ENCODE data around the gene TCF19. TPM values are rescaled to one million over a fixed set of nuclear protein-coding genes. Genes with fewer than 3 reads are reported as not detected.

TCF19 gene
- total and polyA plus RNA-seq, 10 of the 15 experiments (the other 5 are each of a cell fraction or from before 2014, with no cell fraction given), result 7.7 to 103 (median 53.3) TPM

GRCh38 chr6:31179042-31179386 is 20.6 kb downstream of the TCF19 start:
- ChIA-PET CTCF (interaction anchor here (1.0 kb wide), 1 partner anchor 19 kb away, joined by 3 read pairs; no protein-coding TSS in a partner anchor), RAD21 (ENCODE audit: unreplicated experiment) (interaction anchor here (1.2 kb wide), 1 partner anchor 14 kb away, joined by 3 read pairs; no protein-coding TSS in a partner anchor), SMC1A (ENCODE audit: uncharacterized antibody, unreplicated experiment) (interaction anchor here (1.0 kb wide), 1 partner anchor 14 kb away, joined by 3 read pairs; no protein-coding TSS in a partner anchor), POLR2A (no interaction called here)
- FAIRE-seq (no peak), DNase-seq (ENCODE audit: low read depth, low spot score) (no peak), ATAC-seq (no peak; the same call in 2 of the 3 replicates)
- 0 out of 4 replicates have a peak, but pooled peaks cover 0 to 2% of the 10 kb centered on the region in 2 experiments for H3K36me3 ChIP-seq (ENCODE audit: control insufficient read depth in 2 of 2, insufficient read depth in 2 of 2, low read length in 1 of 2)
- intact Hi-C loops (cut with micrococcal nuclease; ENCODE audit: unreplicated experiment) (no loop called here), in situ Hi-C loops (cut with MboI) (no loop called here)
- H3K9me3 ChIP-seq (replicated peaks; ENCODE audit: control insufficient read depth, insufficient read depth, low read length), result no peaks in the 10 kb centered on the region
- H3K4me3 ChIP-seq, result no peak overlapping the region
- 50% methylated on average over 4 of the region's 4 CpGs for WGBS (ENCODE audit: insufficient coverage, insufficient replicate concordance, low lambda C conversion rate, missing lambda C conversion rate)
- H3K27ac ChIP-seq (ENCODE audit: control insufficient read depth, insufficient read depth), result peak overlapping the region; percentile 33
- no peaks in the 10 kb centered on the region for H3K27me3 ChIP-seq (replicated peaks in 1 of 2; ENCODE audit: control insufficient read depth in 2 of 2, insufficient read depth in 2 of 2, low read length in 1 of 2)
- TF ChIP-seq REST (IDR thresholded peaks at IDR 0.05; ENCODE audit: low read depth, low read length), result no peak
- no peak for TF ChIP-seq EP300 (IDR thresholded peaks at IDR 0.05; ENCODE audit: borderline replicate concordance in 1 of 2, control insufficient read depth in 1 of 2, low read depth in 2 of 2, low read length in 2 of 2)
- TF ChIP-seq PRDM15 (CRISPR knock-in tag; IDR thresholded peaks at IDR 0.05), result no peak
- no peak for TF ChIP-seq RBBP5 (conservative IDR thresholded peaks at IDR 0.05)
- no peak for TF ChIP-seq IKZF1 (conservative IDR thresholded peaks at IDR 0.05)
- no peak for TF ChIP-seq MTA2 (IDR thresholded peaks at IDR 0.05; ENCODE audit: low read depth)
- no peak for TF ChIP-seq KAT2A (conservative IDR thresholded peaks at IDR 0.05; ENCODE audit: control insufficient read depth, low read depth, low read length)
- no peak for TF ChIP-seq SPI1 (IDR thresholded peaks at IDR 0.05; ENCODE audit: borderline replicate concordance, insufficient read depth, low read depth, low read length)
- TF ChIP-seq NFYB (IDR thresholded peaks at IDR 0.05; ENCODE audit: insufficient read depth, low read depth, low read length), result no peak
- TF ChIP-seq SUZ12 (IDR thresholded peaks at IDR 0.05; ENCODE audit: unreplicated experiment), result no peak
- TF ChIP-seq RCOR1 (conservative IDR thresholded peaks at IDR 0.05; ENCODE audit: low read depth, low read length), result no peak
- no peak for TF ChIP-seq TARDBP (IDR thresholded peaks at IDR 0.05; ENCODE audit: borderline replicate concordance)
- no peak for TF ChIP-seq CREB1 (IDR thresholded peaks at IDR 0.05; ENCODE audit: low read depth)
- TF ChIP-seq, protein P1, sequence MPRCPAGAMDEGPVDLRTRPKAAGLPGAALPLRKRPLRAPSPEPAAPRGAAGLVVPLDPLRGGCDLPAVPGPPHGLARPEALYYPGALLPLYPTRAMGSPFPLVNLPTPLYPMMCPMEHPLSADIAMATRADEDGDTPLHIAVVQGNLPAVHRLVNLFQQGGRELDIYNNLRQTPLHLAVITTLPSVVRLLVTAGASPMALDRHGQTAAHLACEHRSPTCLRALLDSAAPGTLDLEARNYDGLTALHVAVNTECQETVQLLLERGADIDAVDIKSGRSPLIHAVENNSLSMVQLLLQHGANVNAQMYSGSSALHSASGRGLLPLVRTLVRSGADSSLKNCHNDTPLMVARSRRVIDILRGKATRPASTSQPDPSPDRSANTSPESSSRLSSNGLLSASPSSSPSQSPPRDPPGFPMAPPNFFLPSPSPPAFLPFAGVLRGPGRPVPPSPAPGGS (IDR thresholded peaks at IDR 0.05; ENCODE audit: borderline replicate concordance, insufficient read depth, low read depth, low read length, poor library complexity, severe bottlenecking), result no peak
- no peak for TF ChIP-seq BMI1 (IDR thresholded peaks at IDR 0.05; ENCODE audit: borderline replicate concordance)
- H3K9ac ChIP-seq (ENCODE audit: control insufficient read depth, insufficient read depth, low read length), result no peak overlapping the region
- H3K4me1 ChIP-seq (ENCODE audit: control insufficient read depth, insufficient read depth, low read length), result peaks cover 14% of the 10 kb centered on the region
- H3K4me2 ChIP-seq (ENCODE audit: control insufficient read depth, insufficient read depth), result peak overlapping the region; percentile 80
- H2AFZ ChIP-seq (ENCODE audit: control insufficient read depth, low read depth, low read length), result peak overlapping the region; percentile 48
- no peaks in the 10 kb centered on the region for H4K20me1 ChIP-seq (ENCODE audit: control insufficient read depth, insufficient read depth)
- BruUV-seq (replicated peaks), result no TSS peak
- no peaks in the 10 kb centered on the region; the same call in none of the 2 replicates for H3K79me2 ChIP-seq (ENCODE audit: control insufficient read depth, insufficient read depth, low read length)

Data from GM12878 (cell line).